GM18526 (cell line): ENCODE data around the gene AK2.

Experiments used
- POLR2A ChIP-seq: IDR thresholded peaks from 3 replicates; pipeline ENCODE4 v1.6.1; 2011; ENCODE audit not compliant: insufficient read length; ENCODE audit errors: extremely low read depth

The AK2 gene

DNA sequence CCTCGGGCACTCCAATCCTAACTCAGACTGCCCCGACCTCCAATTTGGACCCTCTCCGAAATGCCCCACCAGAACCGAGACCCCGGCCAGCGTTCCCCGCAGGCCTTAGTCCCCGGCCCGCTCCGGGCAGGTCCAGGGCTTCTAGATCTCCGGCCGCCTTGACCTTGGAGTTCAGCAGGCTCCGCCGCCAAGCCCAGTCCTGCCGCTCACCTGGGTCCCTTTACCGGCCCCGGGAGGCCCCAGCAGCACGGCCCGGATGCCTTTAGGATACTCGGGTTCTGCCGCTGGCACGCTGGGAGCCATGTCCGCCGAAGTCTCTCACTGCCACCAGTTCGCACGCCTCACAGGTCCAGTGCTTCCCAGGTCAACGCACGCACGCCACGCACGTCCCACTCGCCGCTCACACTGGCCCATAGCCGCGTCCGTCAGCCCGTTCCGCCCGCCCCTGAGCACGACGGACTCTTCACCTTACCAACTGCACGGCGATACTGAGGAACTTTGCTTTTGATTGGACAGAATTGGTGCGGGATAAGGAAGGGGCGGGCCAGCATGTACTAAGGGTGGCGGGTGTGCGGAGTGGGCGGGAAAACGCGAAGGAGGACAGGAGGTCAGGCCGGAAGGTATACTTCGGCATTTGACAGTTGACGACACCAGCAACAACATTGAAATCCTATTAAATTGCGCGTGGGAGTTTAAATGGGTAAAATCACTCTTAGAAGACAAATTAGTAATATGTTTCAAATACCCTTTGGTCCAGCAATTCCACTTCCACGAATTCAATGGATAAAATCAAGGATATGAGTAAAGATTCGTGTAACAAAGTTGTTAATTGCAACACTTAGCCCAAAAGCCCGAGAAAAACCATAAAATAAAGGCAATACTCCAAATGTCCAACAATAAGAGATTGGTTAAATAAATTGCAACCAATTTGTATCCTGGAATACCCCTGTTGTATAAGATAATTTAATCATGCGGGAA is at the start of gene AK2:
AK2 (minus strand) TSS at position 358 of the 978 bp plus-strand sequence; CDS start at position 303, 55 bp downstream.
- peak; percentile 70 for TF ChIP-seq POLR2A

DNA sequence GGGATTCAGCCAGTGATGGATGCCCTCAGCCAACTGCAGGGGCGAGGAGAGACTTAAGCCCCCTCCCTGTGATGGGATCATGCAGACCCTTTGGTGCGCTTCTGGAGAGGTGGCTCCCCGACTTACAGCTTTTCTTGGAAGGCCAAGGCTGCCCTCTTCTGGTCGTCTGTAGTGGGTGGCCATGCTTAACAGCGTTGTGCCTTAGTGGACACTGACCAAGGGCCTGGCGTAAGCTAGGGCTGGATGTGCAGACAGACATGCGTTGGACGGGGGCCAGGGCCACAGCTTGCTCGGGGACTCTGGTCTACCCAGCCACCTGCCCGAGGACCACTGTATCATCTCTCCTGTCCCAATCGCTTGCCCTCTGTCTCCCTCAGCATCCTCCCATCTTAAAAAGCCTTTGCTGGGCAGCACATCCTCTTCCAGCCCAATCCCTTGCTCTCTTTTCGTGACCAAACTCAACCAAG is 49.7 kb upstream of the AK2 start:
- TF ChIP-seq POLR2A: no peak

DNA sequence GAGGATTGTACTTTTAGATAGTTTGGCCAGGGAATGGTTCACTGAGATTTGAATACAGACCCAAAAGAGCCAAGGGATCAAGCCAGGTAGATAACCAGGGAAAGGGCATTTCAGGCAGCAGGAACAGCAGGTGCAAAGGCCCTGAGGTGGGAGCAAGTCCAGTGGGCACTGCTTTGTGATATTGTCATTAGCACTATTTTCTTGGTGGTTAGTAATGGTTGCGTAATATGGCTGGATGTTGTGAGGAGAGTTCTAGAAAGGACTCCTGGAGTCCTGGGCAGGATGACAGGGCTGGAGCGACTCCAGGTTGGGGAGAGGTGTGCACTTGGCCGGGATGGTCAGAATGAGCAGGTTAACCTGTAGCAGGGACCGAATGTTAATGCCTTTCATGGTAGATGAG is 48.6 kb upstream of the AK2 start:
- TF ChIP-seq POLR2A: no peak

DNA sequence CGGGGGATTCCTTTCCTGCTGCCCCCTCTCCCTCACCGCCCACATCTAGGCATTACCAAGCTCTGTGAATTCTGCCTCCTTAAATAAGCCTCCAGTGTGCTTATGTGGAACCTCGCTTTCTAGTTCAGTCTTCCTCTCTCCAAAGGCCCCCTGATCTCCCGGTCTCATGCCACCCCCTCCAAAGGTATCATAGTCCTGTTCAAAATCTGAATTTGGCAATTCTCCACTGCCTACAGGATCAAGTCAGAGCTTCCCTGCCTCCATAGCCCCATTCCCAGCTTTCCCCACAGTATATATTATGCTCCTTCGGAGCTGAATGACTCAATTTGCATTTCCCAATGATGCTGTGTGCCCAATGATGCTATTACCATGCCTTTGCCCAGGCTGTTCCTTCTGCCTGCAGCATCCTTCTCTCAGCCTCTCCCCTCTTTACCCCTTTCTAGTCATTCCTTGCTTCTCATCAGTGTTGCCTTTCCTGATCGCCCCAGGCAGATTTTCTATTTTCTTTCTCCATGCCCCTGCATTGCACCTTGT is 46.0 kb upstream of the AK2 start:
- TF ChIP-seq POLR2A: no peak

DNA sequence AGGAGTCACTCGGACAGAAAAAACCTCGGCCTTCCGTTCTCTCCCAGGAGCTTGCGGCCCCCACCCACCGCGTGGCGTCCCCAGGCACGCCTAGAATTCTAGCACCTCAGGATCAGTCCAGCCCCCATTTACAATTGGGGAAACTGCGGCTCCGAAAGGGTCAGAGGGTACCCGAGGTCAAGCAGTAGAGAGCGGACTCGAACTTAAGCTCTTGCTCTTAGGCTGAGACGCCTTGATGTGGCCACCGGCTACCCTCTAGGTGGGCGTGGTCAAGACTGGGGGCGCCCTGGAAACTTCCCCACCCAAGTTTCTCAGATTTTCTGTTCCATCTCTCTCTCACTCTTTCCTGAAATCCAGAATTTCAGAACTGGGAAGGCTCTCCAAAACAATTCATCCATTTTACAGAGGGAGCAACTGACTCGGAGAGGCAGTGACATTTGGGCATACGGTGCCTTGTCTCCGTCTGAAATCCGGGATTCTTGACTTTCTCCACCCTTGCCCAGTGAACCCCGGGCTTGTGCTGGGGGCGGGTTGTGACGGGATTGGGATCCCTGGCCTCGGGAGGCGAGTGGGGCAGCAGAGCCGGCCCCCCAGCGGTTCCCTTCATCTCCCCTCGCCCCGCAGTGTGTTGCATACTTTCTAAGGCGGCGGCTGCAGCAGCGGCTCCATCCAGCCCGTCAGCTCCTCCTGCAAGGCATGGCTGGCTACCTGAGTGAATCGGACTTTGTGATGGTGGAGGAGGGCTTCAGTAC is 45.0 kb upstream of the AK2 start:
- TF ChIP-seq POLR2A: no peak

DNA sequence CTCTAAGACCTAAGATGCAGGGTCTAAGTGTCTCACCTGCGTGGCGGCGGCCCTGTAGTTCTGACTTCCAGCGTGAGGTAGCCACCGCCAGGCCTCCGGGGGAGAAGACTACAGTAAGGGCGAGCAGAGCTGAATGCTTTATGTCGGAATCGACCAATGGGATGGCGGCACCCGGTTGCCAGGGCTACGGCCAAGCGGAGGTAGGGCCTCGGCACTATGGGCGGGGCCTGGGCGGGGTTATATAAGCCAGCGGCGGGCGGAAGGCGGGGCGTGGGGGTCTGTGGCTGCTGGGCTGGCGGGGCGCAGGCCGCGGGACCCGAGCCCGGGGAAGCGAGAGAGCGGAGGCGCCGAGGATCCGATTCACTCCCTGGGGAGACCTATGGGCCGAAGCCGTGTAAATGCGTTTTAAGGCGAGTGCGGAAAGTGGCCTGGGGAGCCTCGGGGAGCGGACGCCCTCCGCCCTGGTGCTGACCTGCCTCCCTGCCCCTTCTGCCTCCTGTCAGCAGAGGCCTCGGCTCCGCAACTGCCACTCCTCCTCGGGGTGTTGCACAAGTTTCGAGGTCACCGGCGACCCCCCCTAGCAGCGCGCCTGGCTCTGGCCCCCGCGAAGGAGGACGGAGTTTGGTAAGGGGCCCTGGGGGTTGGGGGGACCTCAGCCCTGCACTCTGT is 44.3 kb upstream of the AK2 start, which contains the start of gene AZIN2:
AZIN2 (plus strand) TSS at position 269 of the 669 bp plus-strand sequence. CDS start 1,097 bp downstream, outside the sequence.
- peak; percentile 49 for TF ChIP-seq POLR2A

DNA sequence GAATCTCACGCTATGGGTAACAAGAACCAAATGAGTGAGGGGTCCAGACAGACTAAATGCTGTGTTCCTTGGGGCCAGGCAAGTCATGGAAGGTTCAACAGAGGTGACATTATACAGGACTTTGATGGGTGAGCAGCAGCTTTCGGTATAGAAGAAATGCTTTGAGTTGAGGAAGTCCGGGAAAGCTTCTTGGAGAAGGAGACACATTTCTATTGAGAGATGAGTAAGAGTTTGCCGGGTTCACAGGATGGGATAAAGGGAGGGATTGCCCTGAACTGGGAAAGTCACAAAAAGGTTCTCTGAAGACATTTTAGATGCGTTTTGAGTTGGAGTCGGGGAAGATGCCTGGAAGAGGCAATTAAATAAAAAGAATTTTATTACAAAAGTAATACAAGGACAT is 43.7 kb upstream of the AK2 start:
- TF ChIP-seq POLR2A: no peak

DNA sequence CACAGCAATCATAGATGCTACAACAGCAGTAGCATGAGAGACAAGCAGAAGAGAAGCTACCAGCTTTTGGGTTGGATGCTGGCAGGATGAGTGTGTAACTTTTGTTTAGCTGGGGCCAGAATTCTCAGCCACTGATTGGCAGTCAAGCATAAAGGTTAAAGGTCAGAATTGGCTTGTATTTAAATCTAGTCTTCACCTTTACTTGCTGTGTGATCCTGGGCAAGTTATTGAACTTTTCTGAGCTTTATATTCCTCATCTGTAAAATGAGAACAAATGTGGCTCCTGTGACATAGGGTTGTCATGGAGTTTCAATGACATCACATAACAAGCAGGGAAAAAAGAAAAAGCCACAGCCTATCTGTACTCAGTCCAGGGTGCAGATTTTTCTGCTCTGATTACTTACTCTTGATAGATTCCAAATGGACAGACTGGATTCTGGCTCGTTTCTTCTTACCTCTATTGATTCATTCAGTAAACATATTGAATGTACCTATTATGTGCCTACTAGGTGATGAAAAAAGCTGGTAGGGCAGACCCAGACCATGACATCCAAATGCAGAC is 41.4 kb upstream of the AK2 start:
- no peak for TF ChIP-seq POLR2A

DNA sequence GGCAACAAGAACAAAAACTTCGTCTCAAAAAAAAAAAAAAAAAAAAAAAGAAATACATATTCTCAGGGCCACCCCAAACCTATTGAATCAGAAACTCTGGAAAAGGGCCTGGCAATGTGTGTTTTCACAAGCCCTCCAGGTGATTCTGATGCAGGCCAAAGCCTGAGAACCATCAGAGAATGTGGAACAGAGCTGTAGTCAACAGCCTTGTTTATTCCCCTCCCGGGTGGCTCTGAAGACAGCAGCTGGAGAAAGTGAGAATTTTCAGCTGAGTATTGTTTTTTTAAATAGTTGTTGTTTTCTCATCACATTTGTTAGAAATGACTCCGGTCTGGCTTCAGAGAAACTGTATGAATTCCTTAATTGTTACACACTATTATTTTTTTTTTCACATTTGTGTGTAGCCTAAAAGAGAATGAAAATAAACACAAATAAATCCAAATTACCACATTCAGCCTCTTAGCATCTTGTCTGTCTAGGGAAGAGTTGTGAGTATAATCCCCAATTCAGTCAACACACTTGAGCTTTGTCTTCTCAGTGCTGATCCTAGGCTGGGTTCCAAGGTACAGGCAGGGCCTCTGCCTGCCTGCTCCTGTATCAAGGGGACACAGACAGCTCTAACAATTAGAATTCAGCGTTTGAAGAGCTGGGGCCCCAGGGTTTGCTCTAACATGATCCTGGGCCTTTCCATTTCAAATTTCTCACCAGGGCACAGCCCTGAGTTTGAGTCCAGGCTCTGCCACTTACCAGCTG is 37.7 kb upstream of the AK2 start:
- TF ChIP-seq POLR2A: no peak

DNA sequence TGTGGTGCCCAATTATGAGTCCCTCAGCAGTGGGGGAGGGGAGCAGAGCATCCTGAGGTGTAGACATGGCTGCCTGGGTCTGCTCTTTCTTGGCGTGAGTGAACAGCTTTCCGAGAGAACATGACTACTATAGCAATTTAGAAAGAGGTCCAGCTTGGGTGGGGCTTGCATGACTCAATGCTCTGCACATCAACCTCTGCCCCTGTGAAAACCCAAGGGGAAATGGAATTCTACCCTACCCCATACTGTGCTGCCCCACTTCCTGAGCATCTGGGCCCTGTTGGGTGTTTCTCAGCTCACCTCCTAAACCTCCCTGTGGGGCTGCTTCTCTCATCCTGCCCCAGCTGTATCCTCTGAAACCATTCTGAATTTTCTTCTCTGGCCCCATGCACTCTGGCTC is 36.0 kb upstream of the AK2 start:
- TF ChIP-seq POLR2A: no peak

DNA sequence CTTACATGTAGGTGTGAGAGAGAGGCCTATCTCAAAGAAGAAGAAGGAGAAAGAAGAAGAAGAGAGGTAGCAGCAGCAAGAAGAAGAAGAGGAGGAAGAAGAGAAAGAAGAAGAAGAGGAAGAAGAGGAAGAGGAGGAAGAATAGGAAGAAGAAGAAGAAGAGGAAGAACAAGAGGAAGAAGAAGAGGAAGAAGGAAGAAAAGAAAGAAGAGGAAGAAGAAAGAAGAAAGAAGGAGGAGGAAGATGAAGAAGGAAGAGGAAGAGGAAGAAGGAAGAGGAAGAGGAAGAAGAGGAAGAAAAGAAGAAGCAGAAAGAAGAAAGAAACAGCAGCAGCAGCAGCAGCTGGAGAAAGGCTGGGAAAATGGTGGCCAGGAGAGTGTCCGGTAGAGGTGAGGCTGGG is 33.9 kb upstream of the AK2 start:
- TF ChIP-seq POLR2A: no peak

DNA sequence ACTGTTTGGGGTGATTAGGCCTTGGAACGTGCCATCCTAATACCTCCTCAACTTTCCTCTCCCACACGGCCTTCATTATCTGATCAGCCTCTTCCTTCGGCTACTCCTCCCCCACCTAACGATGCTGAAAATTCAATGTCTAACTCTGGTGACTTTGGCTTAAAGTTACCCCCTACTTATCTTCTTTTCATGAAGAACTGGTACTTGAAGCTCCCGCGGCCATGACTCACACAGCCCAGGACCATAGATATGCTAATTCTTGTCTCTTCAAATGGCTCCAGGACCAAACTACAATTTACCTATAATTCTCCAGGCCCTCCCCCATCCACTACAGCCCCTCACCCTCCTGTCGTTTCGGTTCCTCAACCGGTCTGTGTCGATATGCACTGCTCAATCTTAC is 28.6 kb upstream of the AK2 start:
- no peak for TF ChIP-seq POLR2A

DNA sequence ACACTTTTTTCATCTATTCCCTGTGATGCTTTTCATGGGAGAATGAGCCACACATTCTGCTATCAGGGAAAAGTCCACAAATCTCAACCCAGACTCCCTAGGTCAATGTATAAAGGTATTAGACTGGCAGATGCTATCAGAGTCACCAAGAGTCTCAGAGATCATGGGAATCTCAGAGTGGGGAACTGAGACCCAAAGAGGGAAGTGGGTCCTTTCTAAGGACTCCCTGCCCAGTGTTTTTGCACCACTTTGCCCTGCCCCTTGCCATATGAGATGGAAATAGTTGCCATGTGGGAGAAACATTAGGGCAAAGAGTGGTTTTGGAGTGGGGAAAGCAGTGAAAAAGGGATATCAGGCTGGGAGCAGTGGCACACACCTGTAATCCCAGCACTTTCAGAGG is 25.2 kb upstream of the AK2 start:
- no peak for TF ChIP-seq POLR2A

DNA sequence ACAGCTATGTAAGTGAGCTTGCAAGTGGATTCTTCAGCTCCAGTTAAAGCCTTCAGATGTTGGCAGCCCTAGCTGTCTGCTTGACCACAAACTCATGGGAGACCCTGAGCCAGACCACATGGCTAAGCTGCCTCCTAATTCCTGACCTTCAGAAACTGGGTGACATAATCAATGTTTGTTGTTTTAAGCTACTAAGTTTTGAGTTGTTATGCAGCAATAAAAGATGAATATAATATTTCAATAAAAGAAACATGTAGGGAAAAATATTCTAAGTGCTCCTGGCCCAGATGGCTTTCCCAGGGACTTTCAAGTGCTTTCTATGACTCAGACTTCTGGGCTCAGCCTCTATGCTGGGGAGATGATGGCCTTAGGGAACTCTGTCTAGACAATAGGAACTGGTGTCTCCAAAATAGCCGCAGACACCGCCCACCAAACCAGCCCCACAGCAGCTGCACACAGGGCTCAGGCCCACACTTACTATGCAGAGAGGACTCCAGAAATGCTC is 23.9 kb upstream of the AK2 start:
- no peak for TF ChIP-seq POLR2A
